H1 (cell line): Measurements from ENCODE around the gene OPCML. TPM values are rescaled to one million over a fixed set of nuclear protein-coding genes. Genes with fewer than 3 reads are reported as not detected.

ENCODE experiments used
- CTCF ChIA-PET: fragments of 300-600 bp; sonication (Branson Sonifier 250); formaldehyde crosslinking; loops from one replicate; lab custom pipeline; 2021; ENCODE audit not compliant: partially characterized antibody; lab: Charles Lee
- POLR2A ChIA-PET: fragments of 300-600 bp; sonication (Branson Sonifier 250); formaldehyde crosslinking; loops from one replicate; lab custom pipeline; 2021; ENCODE audit warnings: inconsistent platforms; ENCODE audit not compliant: partially characterized antibody; lab: Charles Lee
- DNase-seq, 2 experiments: peaks; one replicate each; pipeline versions ENCODE4 v3.0.0 to v3.0.0-alpha.2; 2010 to 2022; ENCODE audit warnings: low spot score in 2 of 2, low read depth in 1 of 2, mixed read lengths in 1 of 2
- FAIRE-seq: peaks from 2 replicates; lab custom pipeline; 2011; peaks lifted over from hg19 to GRCh38; lab: Jason Lieb, UNC
- H2AFZ ChIP-seq: 2 replicates; pipeline ENCODE4 v1.8.1; 2012; ENCODE audit warnings: low read length, inconsistent platforms
- H2AK5ac ChIP-seq: 2 replicates; pipeline ENCODE4 v1.6.1; 2013; ENCODE audit warnings: low read depth, low read length
- H2BK120ac ChIP-seq: replicated peaks from 2 replicates; pipeline ENCODE3; 2013; ENCODE audit warnings: low read depth, low read length, inconsistent platforms
- H2BK12ac ChIP-seq: 2 replicates; pipeline ENCODE4 v1.6.1; 2013; ENCODE audit warnings: low read depth, low read length
- H2BK15ac ChIP-seq: 2 replicates; pipeline ENCODE4 v1.6.1; 2013; ENCODE audit warnings: low read length
- H2BK20ac ChIP-seq: 2 replicates; pipeline ENCODE4 v1.6.1; 2013; ENCODE audit warnings: low read length
- H2BK5ac ChIP-seq: 2 replicates; pipeline ENCODE4 v1.6.1; 2013; ENCODE audit warnings: low read depth, low read length
- H3K14ac ChIP-seq: 2 replicates; pipeline ENCODE4 v1.6.1; 2013; ENCODE audit warnings: inconsistent platforms; ENCODE audit not compliant: insufficient read length
- H3K18ac ChIP-seq: 2 replicates; pipeline ENCODE4 v1.6.1; 2013; ENCODE audit warnings: low read length; ENCODE audit errors: extremely low read depth
- H3K23ac ChIP-seq: 2 replicates; pipeline ENCODE4 v1.6.1; 2013; ENCODE audit warnings: inconsistent platforms; ENCODE audit not compliant: insufficient read length
- H3K23me2 ChIP-seq: 2 replicates; pipeline ENCODE4 v1.6.1; 2013; ENCODE audit warnings: low read depth, low read length
- H3K27ac ChIP-seq: 2 replicates; pipeline ENCODE4 v1.6.1; 2011; ENCODE audit warnings: low read depth, low read length, inconsistent platforms
- H3K27me3 ChIP-seq, 4 experiments: replicated peaks in 1 of 4; 1 replicate in 1 of 4; 2 replicates in 3 of 4; pipeline versions ENCODE4 v1.6.1 to v1.8.1; 2011 to 2013; ENCODE audit warnings: low read length in 3 of 4, mild to moderate bottlenecking in 3 of 4, inconsistent platforms in 2 of 4, mixed read lengths in 2 of 4, moderate library complexity in 1 of 4; ENCODE audit not compliant: control insufficient read depth in 3 of 4, insufficient read depth in 3 of 4; ENCODE audit errors: extremely low read depth in 1 of 4
- H3K36me3 ChIP-seq, 4 experiments: 2 replicates each; pipeline versions ENCODE4 v1.6.1 to v1.8.1; 2011 to 2013; ENCODE audit warnings: mild to moderate bottlenecking in 4 of 4, low read length in 3 of 4, moderate library complexity in 2 of 4, control low read depth in 1 of 4, inconsistent platforms in 1 of 4; ENCODE audit not compliant: insufficient read depth in 4 of 4, control insufficient read depth in 2 of 4
- H3K4ac ChIP-seq: replicated peaks from 2 replicates; pipeline ENCODE3; 2013; ENCODE audit warnings: low read length, low read depth, mixed read lengths, inconsistent platforms; ENCODE audit not compliant: insufficient read length
- H3K4me1 ChIP-seq, 4 experiments: replicated peaks in 1 of 4; 1 replicate in 1 of 4; 2 replicates in 3 of 4; pipeline versions ENCODE4 v1.6.1 to v1.8.1; 2011 to 2013; ENCODE audit warnings: low read length in 3 of 4, inconsistent platforms in 2 of 4, mixed read lengths in 1 of 4; ENCODE audit not compliant: insufficient read depth in 4 of 4, control insufficient read depth in 3 of 4
- H3K4me2 ChIP-seq, 2 experiments: 2 replicates each; pipeline versions ENCODE4 v1.6.1 to v1.8.1; 2011 to 2013; ENCODE audit warnings: low read depth in 2 of 2, low read length in 2 of 2, control low read depth in 1 of 2, inconsistent platforms in 1 of 2, mild to moderate bottlenecking in 1 of 2; ENCODE audit not compliant: insufficient read depth in 1 of 2
- H3K4me3 ChIP-seq, 4 experiments: fragments of 200-600, 300-600 bp in 1 of 4; sonication (generic), shearing (Covaris generic), sonication (Bioruptor Twin) in 1 of 4; 2 replicates each; pipeline versions ENCODE4 v1.5.1 to v1.8.1; 2011 to 2016; ENCODE audit warnings: low read length in 4 of 4, low read depth in 3 of 4, control low read depth in 2 of 4, inconsistent platforms in 2 of 4, mild to moderate bottlenecking in 2 of 4, mixed read lengths in 1 of 4, moderate library complexity in 1 of 4; ENCODE audit not compliant: insufficient read depth in 2 of 4; ENCODE audit errors: extremely low read depth in 1 of 4
- H3K56ac ChIP-seq: replicated peaks from 2 replicates; pipeline ENCODE3; 2013; ENCODE audit warnings: low read depth, mild to moderate bottlenecking, mixed read lengths, low read length, inconsistent platforms; ENCODE audit not compliant: insufficient read length
- H3K79me1 ChIP-seq: 2 replicates; pipeline ENCODE4 v1.6.1; 2013; ENCODE audit warnings: low read depth, low read length, control low read depth
- H3K79me2 ChIP-seq, 2 experiments: 2 replicates each; pipeline versions ENCODE4 v1.6.1 to v1.8.1; 2012 to 2013; ENCODE audit warnings: low read length in 2 of 2, mild to moderate bottlenecking in 2 of 2, inconsistent platforms in 1 of 2; ENCODE audit not compliant: insufficient read depth in 2 of 2, control insufficient read depth in 1 of 2
- H3K9ac ChIP-seq, 4 experiments: replicated peaks in 1 of 4; 1 replicate in 1 of 4; 2 replicates in 3 of 4; pipeline versions ENCODE4 v1.6.1 to v1.8.1; 2011 to 2013; ENCODE audit warnings: low read depth in 3 of 4, low read length in 3 of 4, control low read depth in 2 of 4, mild to moderate bottlenecking in 2 of 4, moderate library complexity in 2 of 4, inconsistent platforms in 1 of 4; ENCODE audit errors: extremely low read depth in 1 of 4
- H3K9me3 ChIP-seq, 2 experiments: 2 replicates each; pipeline versions ENCODE4 v1.6.1 to v1.8.1; 2012 to 2013; ENCODE audit warnings: mild to moderate bottlenecking in 2 of 2, moderate library complexity in 2 of 2, control low read depth in 1 of 2, inconsistent platforms in 1 of 2, low read depth in 1 of 2, low read length in 1 of 2, mixed read lengths in 1 of 2; ENCODE audit not compliant: insufficient read depth in 2 of 2
- H4K20me1 ChIP-seq, 2 experiments: replicated peaks in 1 of 2; 2 replicates each; pipeline versions ENCODE3 to v1.8.1; 2011 to 2013; ENCODE audit warnings: inconsistent platforms in 2 of 2, low read length in 2 of 2, mild to moderate bottlenecking in 1 of 2; ENCODE audit not compliant: insufficient read depth in 2 of 2, control insufficient read depth in 1 of 2
- H4K5ac ChIP-seq: 2 replicates; pipeline ENCODE4 v1.6.1; 2013; ENCODE audit warnings: low read length, low read depth, mixed read lengths, inconsistent platforms; ENCODE audit not compliant: insufficient read length
- H4K8ac ChIP-seq: 2 replicates; pipeline ENCODE4 v1.8.0; 2013; ENCODE audit warnings: mild to moderate bottlenecking, moderate library complexity, low read length, inconsistent platforms; ENCODE audit not compliant: insufficient read depth; ENCODE audit errors: extremely low read depth
- H4K91ac ChIP-seq: replicated peaks from 2 replicates; pipeline ENCODE3; 2013; ENCODE audit warnings: low read length, mixed read lengths, inconsistent platforms; ENCODE audit not compliant: insufficient read length
- BACH1 ChIP-seq: IDR thresholded peaks from 2 replicates; pipeline ENCODE4 v1.6.1; 2012; ENCODE audit warnings: low read length, improper control_type of control experiment
- BCL11A ChIP-seq, 2 experiments: IDR thresholded peaks; one replicate each; pipeline ENCODE4 v1.6.1; 2011; ENCODE audit warnings: low read depth in 2 of 2, low read length in 2 of 2, mild to moderate bottlenecking in 2 of 2
- CBX8 ChIP-seq: fragments of 300-800, 300-1000 bp; sonication (generic); IDR thresholded peaks from 2 replicates; pipeline ENCODE4 v1.7.1; 2016; ENCODE audit warnings: low read depth, low read length, borderline replicate concordance
- EGR1 ChIP-seq: IDR thresholded peaks from 2 replicates; pipeline ENCODE4 v1.6.1; 2011; ENCODE audit warnings: low read depth, low read length, borderline replicate concordance
- FOSL1 ChIP-seq: IDR thresholded peaks from 2 replicates; pipeline ENCODE4 v1.6.1; 2011; ENCODE audit warnings: mild to moderate bottlenecking, low read depth, low read length, moderate library complexity; ENCODE audit not compliant: insufficient read depth
- HDAC2 ChIP-seq, 2 experiments: fragments of 300-600 bp in 1 of 2; sonication (generic) in 1 of 2; IDR thresholded peaks; 2 replicates each; pipeline ENCODE4 v1.6.1; 2011 to 2012; ENCODE audit warnings: low read depth in 2 of 2, low read length in 2 of 2, mild to moderate bottlenecking in 2 of 2, moderate library complexity in 2 of 2, borderline replicate concordance in 1 of 2, inconsistent platforms in 1 of 2
- JUND ChIP-seq: IDR thresholded peaks from 2 replicates; pipeline ENCODE4 v1.6.1; 2011; ENCODE audit warnings: mild to moderate bottlenecking, improper control_type of control experiment, low read length
- KDM4A ChIP-seq: IDR thresholded peaks from one replicate; pipeline ENCODE4 v1.7.1; 2012; ENCODE audit warnings: low read depth, mild to moderate bottlenecking, moderate library complexity, low read length, inconsistent platforms; ENCODE audit not compliant: severe bottlenecking
- RBBP5 ChIP-seq: IDR thresholded peaks from 2 replicates; pipeline ENCODE4 v1.7.1; 2012; ENCODE audit warnings: low read depth, mild to moderate bottlenecking, inconsistent platforms, low read length, moderate library complexity, borderline replicate concordance
- TAF1 ChIP-seq: IDR thresholded peaks from 2 replicates; pipeline ENCODE4 v1.6.1; 2011; ENCODE audit warnings: mild to moderate bottlenecking, low read depth, low read length
- YY1 ChIP-seq: IDR thresholded peaks from 2 replicates; pipeline ENCODE4 v1.6.1; 2011; ENCODE audit warnings: low read depth, mild to moderate bottlenecking, low read length
- WGBS, 2 experiments: shearing (Covaris generic) in 1 of 2; methylation state at CpG; one replicate each; pipeline versions ENCODE4 v1.1.6 to v1.1.7; 2013 to 2015; ENCODE audit warnings: low lambda C conversion rate in 2 of 2, mixed read lengths in 2 of 2, inconsistent platforms in 1 of 2, low coverage in 1 of 2, missing lambda C conversion rate in 1 of 2; ENCODE audit not compliant: insufficient replicate concordance in 2 of 2, insufficient coverage in 1 of 2, insufficient read length in 1 of 2; ENCODE audit errors: extremely low coverage in 1 of 2, missing lambda C conversion rate in 1 of 2; 5-methylcytosine and 5-hydroxymethylcytosine counted together
- polyA plus RNA-seq, 7 experiments: library from polyadenylated mRNA; depleted of rRNA in 3 of 7; stranded (reverse) in 5 of 7; unstranded in 2 of 7; fragments of >200 nt in 5 of 7; fragments of 200-250 nt in 2 of 7; gene quantifications; 1 replicate in 5 of 7; 2 replicates in 1 of 7; 4 replicates in 1 of 7; pipeline versions ENCODE4 v1.2.1 to v1.2.3, GENCODE V29; 2011 to 2013; ENCODE audit warnings: missing spikeins in 2 of 7, mixed read lengths in 2 of 7
- total RNA-seq: library from RNA; stranded (reverse); fragmentation: NEBNext Ultra II Directional; extraction: Animal tissue kit (Norgen Biotek cat#: 25700); gene quantifications from 2 replicates; pipeline ENCODE4 v1.2.1, GENCODE V29; 2021

The OPCML gene
- total and polyA plus RNA-seq, 2 of the 8 experiments (the other 6 are each of a cell fraction or from before 2014, with no cell fraction given): 2.3 to 3.1 TPM

- WGBS, 2 experiments: 2% methylated on average over 47 of the region's 71 CpGs; no CpG with 5 or more reads in 1 of the 2 experiments
- no peak overlapping the region for H3K27ac ChIP-seq
- H4K5ac ChIP-seq: peak overlapping the region; percentile 12
- H3K4me2 ChIP-seq: peak overlapping the region; percentile 67 to 75
- H3K4ac ChIP-seq: no peak overlapping the region
- DNase-seq (peak in 1 of 2 experiments; percentile 95), FAIRE-seq (no peak)
- H3K27me3 ChIP-seq: peaks cover 0 to 8% (median 6%) of the 10 kb centered on the region in 4 experiments; a peak in 3 of 7 replicates
- H2AFZ ChIP-seq: peak overlapping the region; percentile 99; the same call in 1 of the 2 replicates
- no peak overlapping the region for H2AK5ac ChIP-seq
- H3K23ac ChIP-seq: no peak overlapping the region
- H2BK20ac ChIP-seq: no peak overlapping the region
- peaks cover 0 to 9% (median 6%) of the 10 kb centered on the region in 4 experiments; a peak in 6 of 7 replicates for H3K4me1 ChIP-seq
- no peak overlapping the region for H3K14ac ChIP-seq
- no peak overlapping the region for H2BK120ac ChIP-seq
- H4K20me1 ChIP-seq: no peaks in the 10 kb centered on the region
- H3K56ac ChIP-seq: no peak overlapping the region
- peak overlapping the region; percentile 43 to 65 (median 54) for H3K4me3 ChIP-seq
- H4K8ac ChIP-seq: peak overlapping the region; percentile 46
- H3K79me1 ChIP-seq: no peaks in the 10 kb centered on the region
- H2BK5ac ChIP-seq: no peak overlapping the region; the same call in 1 of the 2 replicates
- 0 out of 2 replicates have a peak overlapping the region, but pooled peaks have one; percentile 36 for H2BK15ac ChIP-seq
- peaks cover 6% of the 10 kb centered on the region; the same call in 1 of the 2 replicates for H3K23me2 ChIP-seq
- peak overlapping the region; percentile 93; the same call in 1 of the 2 replicates for H3K18ac ChIP-seq
- H2BK12ac ChIP-seq: peak overlapping the region; percentile 64
- peak overlapping the region in 2 of 4 experiments; percentile 53 to 55; a peak in 3 of 7 replicates for H3K9ac ChIP-seq
- H4K91ac ChIP-seq: peak overlapping the region; percentile 81
- no peaks in the 10 kb centered on the region for H3K36me3 ChIP-seq
- POLR2A ChIA-PET: interaction anchor here (0.5 to 1.0 kb wide), 2 partner anchors 10 to 491 kb away, joined by 3 read pairs; no protein-coding TSS in a partner anchor
- CTCF ChIA-PET: interaction anchor here (0.5 to 11.4 kb wide), 28 partner anchors 9 to 752 kb away, joined by 3 to 102 read pairs (median 3); no protein-coding TSS in a partner anchor
- no peaks in the 10 kb centered on the region for H3K9me3 ChIP-seq
- no peaks in the 10 kb centered on the region for H3K79me2 ChIP-seq
- TF ChIP-seq FOSL1 (no peak), YY1 (peak; percentile 60; the same call in 1 of the 2 replicates), BCL11A (IDR thresholded peaks at IDR 0.05; ENCODE audit: low read depth in 2 of 2, low read length in 2 of 2) (no peak), EGR1 (no peak), RBBP5 (no peak; the same call in 1 of the 2 replicates), KDM4A (peak; percentile 93), BACH1 (peak; percentile 47; the same call in 1 of the 2 replicates), CBX8 (no peak), HDAC2 (IDR thresholded peaks at IDR 0.05; ENCODE audit: borderline replicate concordance in 1 of 2, low read depth in 2 of 2, low read length in 2 of 2) (no peak), JUND (no peak), TAF1 (peak; percentile 41; the same call in 1 of the 2 replicates)
Measured at GRCh38 chr11:133082841-133083488, 449.3 kb downstream of the OPCML start.
